NK-92 treated with Interleukin-12 subunit alpha and Interleukin-12 subunit beta, amount 100 ng/mL, for 24 hours (cell line): ENCODE measurements around the gene RASL12.
"Not testable (repeated sequence)": the region's sequence is repeated elsewhere in the genome, so short reads cannot be mapped to it uniquely, and the experiment has no call there.

Experiments
- DNase-seq: peaks from one replicate; lab custom pipeline; 2025; lab: John Stamatoyannopoulos, UW

The RASL12 gene

DNA sequence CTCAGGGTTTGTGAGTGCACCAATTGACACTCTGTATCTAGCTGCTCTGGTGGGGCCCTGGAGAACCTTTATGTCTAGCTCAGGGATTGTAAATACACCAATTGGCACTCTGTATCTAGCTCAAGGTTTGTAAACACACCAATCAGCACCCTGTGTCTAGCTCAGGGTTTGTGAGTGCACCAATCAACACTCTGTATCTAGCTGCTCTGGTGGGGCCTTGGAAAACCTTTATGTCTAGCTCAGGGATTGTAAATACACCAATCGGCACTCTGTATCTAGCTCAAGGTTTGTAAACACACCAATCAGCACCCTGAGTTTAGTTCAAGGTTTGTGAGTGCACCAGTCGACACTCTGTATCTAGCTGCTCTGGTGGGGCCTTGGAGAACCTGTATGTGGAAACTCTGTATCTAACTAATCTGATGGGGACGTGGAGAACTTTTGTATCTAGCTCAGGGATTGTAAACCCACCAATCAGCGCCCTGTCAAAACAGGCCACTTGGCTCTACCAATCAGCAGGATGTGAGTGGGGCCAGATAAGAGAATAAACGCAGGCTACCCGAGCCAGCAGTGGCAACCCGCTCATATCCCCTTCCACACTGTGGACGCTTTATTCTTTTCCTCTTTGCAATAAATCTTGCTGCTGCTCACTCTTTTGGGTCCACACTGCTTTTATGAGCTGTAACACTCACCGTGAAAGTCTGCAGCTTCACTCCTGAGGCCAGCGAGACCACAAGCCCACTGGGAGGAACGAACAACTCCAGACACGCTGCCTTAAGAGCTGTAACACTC is 8.0 kb upstream of the RASL12 start:
- not testable (repeated sequence) for DNase-seq

DNA sequence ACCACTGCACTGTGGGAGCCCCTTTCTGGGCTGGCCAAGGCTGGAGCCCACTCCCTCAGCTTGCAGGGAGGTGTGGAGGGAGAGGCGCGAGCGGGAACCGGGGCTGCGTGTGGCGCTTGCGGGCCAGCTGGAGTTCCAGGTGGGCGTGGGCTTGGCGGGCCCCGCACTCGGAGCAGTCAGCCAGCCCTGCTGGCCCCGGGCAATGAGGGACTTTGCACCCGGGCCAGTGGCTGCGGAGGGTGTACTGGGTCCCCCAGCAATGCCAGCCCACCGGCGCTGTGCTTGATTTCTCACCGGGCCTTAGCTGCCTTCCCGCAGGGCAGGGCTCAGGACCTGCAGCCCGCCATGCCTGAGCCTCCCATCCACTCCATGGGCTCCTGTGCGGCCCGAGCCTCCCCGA is 7.2 kb upstream of the RASL12 start:
- not testable (repeated sequence) for DNase-seq

DNA sequence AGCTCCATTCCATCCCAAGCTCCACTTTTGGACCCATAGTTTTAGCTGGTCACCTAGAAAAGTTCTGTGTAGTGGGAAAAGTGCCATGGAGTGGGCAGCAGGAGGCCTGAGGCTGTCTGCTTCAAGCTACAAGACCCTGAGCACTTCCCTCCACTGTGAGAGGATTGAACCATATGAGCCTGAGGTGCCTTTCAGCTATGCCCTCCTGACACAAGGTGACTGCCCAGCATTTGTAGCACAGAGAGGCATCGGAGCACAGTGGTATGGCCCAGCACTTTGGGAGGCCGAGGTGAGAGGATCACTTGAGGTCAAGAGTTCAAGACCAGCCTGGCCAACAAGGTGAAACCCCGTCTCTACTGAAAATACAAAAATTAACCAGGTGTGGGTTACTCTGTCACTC is 4.8 kb upstream of the RASL12 start:
- no peak for DNase-seq

GRCh38 chr15:65072027-65072426 is 4.2 kb upstream of the RASL12 start:
- DNase-seq, result no peak

- DNase-seq, result no peak
These were observed 3.6 kb upstream of the RASL12 start for GRCh38 chr15:65071381-65071811.

GRCh38 chr15:65069779-65070546 is 2.2 kb upstream of the RASL12 start:
- no peak for DNase-seq

DNA sequence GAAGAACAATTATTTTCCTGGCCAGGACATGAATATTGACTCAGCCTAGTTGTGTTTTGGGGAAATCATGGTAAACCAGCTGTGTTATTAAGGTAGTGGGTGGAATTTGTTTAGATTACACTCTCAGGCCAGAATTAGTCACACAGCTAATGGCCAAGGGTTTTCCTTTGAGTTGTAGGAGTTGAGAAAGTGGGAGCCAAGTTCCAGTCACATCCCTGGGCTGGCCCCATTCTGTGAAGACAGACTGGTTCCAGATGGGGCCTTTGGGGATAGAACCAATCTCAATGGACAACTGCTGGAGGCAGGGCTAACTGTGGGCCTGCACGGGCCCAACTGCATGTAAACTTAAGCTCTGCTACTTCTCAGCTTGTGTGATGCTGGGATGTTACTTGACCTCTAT is 1.4 kb upstream of the RASL12 start:
- no peak for DNase-seq

- DNase-seq, result no peak
These were observed 605 bp upstream of the RASL12 start for GRCh38 chr15:65068403-65068788.

DNA sequence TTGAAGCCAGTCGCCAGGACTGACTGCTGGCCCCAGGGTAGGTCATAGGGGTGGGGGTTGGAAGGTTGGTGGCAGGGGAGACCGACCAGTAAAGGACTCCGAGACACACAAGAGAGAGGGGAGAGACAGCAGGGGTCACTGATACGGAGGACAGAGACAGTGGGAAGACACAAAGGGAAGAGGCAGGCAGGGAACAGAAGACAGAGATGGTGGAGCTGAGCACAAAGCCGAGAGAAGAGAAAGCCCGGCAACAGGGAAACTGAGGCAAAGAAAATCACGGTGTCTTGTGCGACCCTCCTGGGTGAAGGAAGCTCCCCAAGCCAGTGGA is 510 bp downstream of the RASL12 start:
- no peak for DNase-seq

- DNase-seq, result no peak
These were observed 1.0 kb downstream of the RASL12 start for GRCh38 chr15:65066635-65067316.

DNA sequence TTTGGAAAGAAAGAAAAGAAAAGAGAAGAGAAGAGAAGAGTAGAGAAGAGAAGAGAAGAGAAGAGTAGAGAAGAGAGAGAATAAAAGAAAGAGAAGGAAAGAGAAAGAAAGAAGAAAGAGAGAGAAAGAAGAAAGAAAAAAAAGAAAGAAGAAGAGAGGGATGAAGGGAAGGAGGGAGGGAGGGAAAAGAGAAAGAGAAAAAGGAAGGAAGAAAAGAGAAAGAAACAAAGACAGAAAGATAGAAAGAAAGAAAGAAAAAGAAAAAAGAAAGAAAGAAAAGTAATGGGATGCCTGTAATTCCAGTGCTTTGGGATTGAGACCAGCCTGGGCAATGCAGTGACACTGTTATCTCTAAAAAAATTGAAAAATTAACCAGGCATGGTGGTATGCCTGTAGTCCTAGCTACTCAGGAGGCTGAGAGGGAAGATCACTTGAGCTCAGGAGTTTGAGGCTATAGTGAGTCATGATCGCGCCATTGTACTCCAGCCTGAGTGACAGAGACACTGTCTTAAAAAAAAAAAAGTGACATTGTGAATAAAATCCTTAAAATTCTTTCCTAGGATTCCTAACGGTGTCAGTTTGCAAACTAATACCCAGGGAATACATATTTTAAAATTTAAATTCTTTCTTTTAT is 1.7 kb downstream of the RASL12 start:
- DNase-seq, result no peak

DNA sequence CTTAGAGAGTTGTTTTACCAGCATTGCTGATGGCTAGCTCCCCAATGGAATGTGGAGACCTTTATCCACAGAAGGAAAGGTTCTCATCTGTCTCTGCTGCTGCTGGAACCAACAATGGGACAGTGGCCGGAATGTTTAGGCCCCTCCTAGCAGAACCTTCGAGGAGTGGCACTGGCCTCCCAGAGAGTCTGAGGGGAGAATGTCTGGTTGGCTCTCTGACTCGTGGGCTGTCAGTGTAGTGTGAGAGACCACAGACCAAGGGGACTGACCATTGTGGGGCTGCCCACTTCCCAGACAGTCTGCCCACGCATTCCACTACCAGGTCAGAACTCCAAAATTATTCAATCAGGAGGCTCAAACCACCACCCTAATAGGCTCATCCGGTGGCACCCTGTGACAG is 5.1 kb downstream of the RASL12 start:
- DNase-seq, result no peak

- no peak for DNase-seq
These were observed 5.7 kb downstream of the RASL12 start for GRCh38 chr15:65062061-65062460.

GRCh38 chr15:65060641-65061397 is 7.0 kb downstream of the RASL12 start:
- no peak for DNase-seq

DNA sequence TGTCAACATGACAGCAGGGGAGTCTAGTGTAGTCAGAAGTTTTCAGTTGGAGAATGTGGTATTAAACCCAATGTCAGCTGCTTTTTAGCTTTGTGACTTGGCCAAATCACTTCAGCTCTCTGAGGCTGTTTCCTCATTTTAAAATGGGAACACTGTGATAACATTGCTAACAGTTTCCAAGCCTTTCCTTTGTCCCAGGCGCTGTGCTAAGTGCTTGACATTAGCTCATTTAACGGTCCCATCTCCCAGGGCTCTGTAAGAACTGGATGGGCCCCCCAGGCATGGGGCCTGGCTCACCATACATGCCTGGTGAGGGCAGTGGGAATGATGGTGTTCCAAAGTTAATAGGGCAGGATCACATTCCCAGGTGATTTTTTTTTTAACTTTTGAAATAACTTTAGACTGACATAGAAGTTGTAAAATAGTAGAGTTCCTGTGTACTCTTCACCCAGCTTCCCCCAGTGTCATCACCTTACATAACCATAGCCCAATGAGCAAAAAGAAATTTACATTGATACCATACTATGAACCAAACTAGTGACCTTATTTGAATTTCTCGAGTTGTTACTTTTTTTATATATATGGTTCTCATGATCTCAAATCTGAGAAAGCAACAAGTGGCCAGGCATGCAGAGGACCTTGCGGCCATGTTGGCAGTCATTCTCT is 7.7 kb downstream of the RASL12 start:
- no peak for DNase-seq

- no peak for DNase-seq
These were observed 8.4 kb downstream of the RASL12 start for GRCh38 chr15:65059369-65059750.

DNA sequence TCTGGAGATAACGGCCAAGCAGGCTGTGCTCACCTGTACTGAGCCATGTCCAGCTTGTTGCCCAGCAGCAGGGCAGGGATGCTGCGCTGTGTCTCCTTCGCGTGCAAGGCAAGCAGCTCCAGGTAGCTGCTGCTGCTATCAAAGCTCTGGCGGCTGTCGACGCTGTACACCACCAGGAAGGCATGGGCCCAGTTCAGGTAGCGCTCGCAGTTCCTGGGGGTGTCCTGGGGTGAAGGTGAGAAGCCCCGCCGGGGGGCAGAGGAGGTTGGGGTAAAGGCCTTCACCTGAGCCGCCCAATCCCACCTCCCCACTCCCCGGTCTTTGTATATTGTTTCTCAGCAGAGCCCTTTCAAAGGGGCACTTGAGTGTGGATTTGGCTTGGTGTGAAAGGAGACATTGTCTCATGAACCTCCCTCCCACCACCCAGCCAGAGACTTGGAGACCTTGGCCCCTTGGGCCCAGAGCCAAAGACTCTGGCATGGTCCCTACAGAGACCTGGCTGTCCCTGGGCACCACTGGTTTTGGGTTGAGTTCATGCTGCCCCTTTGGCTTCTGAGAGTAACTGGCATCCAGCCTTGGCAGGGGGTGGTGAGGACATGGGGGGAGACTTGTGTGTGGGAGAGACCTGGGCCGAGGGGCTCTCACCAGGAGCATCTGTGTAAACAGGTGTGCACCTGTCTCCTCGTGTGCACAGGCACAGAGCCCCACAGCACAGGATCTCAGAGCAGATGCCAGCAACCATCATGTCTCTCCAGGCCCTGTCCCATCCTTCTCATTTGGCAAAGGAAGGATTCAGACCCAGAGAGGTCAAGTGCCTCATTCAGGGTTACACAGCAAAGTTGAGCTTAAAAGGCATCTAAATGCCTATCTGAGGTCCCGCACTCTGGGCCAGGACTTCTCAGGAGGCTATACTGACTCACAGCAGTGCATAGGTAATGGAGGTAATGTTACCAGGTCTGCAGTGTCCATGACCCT is 9.1 kb downstream of the RASL12 start:
- DNase-seq, result no peak

DNA sequence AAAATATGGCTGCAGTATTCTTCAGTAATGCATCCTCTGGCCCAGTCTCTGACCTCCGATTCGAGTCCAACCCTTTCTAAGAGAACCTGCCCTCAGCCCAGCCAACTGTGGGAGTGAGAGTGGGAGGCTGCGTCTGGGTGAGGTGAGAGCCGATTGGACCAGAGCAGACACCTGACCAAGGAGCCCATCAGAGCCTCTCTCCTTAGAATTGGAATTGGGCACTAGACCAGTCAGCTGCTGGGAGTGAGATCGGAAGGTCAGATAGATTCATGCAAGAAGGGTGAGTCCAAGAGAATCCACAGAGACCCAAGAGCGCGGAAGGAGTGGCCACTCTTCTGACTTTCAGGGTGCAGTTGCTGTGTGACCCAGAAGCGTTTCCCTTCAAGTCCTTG is 10.2 kb downstream of the RASL12 start:
- DNase-seq, result no peak

GRCh38 chr15:65056868-65057548 is 10.8 kb downstream of the RASL12 start:
- DNase-seq, result no peak

DNA sequence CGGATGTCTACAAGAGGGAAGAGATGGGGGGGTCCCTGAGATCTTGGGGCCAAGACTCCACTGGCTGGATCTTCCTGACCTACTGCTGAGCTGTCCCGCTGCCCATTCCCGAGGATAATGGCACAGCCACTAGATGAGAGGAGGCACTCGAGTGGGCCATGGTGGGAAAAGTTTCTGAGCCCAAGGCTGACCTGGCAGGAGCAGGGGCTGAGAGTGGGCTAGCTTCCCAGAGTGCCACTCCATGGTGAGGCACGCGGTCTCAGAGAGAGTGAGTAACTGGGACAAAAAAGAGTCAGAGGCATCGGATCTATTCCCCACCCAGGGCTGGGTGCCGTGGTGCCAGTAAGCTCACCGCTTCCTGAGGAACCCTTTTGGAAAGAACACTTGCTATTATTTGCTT is 11.7 kb downstream of the RASL12 start:
- no peak for DNase-seq
